OCI-LY3 (cell line): ENCODE results near the gene BCL6B.

Source experiments
- CTCF ChIP-seq: fragments of 200-600, 300-600 bp; sonication (generic); IDR thresholded peaks from 2 replicates; pipeline ENCODE4 v1.5.1; 2014; ENCODE audit warnings: antibody characterized with exemption, low read length, low read depth
- EZH2phosphoT487 ChIP-seq: fragments of 200-600 bp; shearing (Covaris generic); IDR thresholded peaks from 2 replicates; pipeline ENCODE4 v1.6.1; 2018; ENCODE audit warnings: antibody characterized with exemption, mixed run types, low read depth

- TF ChIP-seq CTCF (no peak), EZH2phosphoT487 (no peak)
Observed at GRCh38 chr17:7056386-7056785, 33.5 kb downstream of the BCL6B start.
